RWPE2 (cell line): Measurements from ENCODE around the gene RPN2.
A peak's percentile ranks its signal among the peaks of the same experiment; 100 is the strongest.

Experiments
- ATAC-seq: fragments of 200-7000 bp; cut with Tn5 transposase; 3 replicates; pipeline ENCODE4 v1.9.1; 2021; ENCODE audit warnings: low read depth
- DNase-seq: peaks from one replicate; pipeline ENCODE4 v3.0.0-alpha.2; 2020; ENCODE audit warnings: low spot score
- H3K27ac ChIP-seq: fragments of 450-650 bp; 2 replicates; pipeline ENCODE4 v1.5.1; 2017; ENCODE audit warnings: mild to moderate bottlenecking; ENCODE audit not compliant: poor library complexity, severe bottlenecking
- H3K27me3 ChIP-seq: fragments of 250-450 bp; sonication (Bioruptor Pico); 2 replicates; pipeline ENCODE4 v1.5.1; 2021; ENCODE audit warnings: mild to moderate bottlenecking, moderate library complexity; ENCODE audit not compliant: insufficient read depth, poor library complexity, severe bottlenecking
- H3K36me3 ChIP-seq: fragments of 250-450 bp; sonication (Bioruptor Pico); 2 replicates; pipeline ENCODE4 v1.5.1; 2020; ENCODE audit warnings: low read depth, mild to moderate bottlenecking, moderate library complexity
- H3K4me1 ChIP-seq: fragments of 250-450 bp; sonication (Bioruptor Pico); 2 replicates; pipeline ENCODE4 v1.5.1; 2021; ENCODE audit warnings: mild to moderate bottlenecking, moderate library complexity; ENCODE audit not compliant: insufficient read depth, poor library complexity, severe bottlenecking
- H3K4me3 ChIP-seq: fragments of 250-450 bp; sonication (Bioruptor Pico); 2 replicates; pipeline ENCODE4 v1.5.1; 2021; ENCODE audit warnings: mild to moderate bottlenecking, moderate library complexity; ENCODE audit not compliant: severe bottlenecking
- H3K9me3 ChIP-seq: fragments of 250-450 bp; sonication (Bioruptor Pico); 2 replicates; pipeline ENCODE4 v1.5.1; 2021; ENCODE audit warnings: mild to moderate bottlenecking, moderate library complexity; ENCODE audit not compliant: severe bottlenecking
- TF ChIP-seq, protein P1 (sequence below): fragments of 450-650 bp; IDR thresholded peaks from one replicate; pipeline ENCODE4 v1.5.1; 2017; ENCODE audit warnings: mild to moderate bottlenecking, moderate library complexity; ENCODE audit not compliant: poor library complexity, severe bottlenecking

The RPN2 gene

DNA sequence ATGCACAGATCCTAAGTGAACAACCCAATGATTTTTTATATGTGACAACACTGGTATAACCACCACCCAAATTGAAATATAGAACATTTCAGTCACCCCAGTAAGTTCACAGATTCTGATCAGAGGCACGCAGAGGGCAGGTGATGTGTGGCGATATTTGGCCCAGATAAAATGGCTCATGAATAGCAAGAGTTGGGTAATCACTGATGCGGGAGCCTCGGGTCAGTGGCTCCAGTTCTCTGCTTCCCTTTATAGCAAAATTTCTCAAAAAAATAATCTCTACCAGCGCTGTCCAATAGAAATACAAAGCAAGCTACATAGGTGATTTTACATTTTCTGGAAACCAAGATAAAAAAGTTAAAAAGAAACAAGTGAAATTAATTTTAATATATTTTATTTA, 67.6 kb downstream of the RPN2 start:
- no peak overlapping the region for H3K27ac ChIP-seq
- DNase-seq: no peak
- TF ChIP-seq, protein P1, sequence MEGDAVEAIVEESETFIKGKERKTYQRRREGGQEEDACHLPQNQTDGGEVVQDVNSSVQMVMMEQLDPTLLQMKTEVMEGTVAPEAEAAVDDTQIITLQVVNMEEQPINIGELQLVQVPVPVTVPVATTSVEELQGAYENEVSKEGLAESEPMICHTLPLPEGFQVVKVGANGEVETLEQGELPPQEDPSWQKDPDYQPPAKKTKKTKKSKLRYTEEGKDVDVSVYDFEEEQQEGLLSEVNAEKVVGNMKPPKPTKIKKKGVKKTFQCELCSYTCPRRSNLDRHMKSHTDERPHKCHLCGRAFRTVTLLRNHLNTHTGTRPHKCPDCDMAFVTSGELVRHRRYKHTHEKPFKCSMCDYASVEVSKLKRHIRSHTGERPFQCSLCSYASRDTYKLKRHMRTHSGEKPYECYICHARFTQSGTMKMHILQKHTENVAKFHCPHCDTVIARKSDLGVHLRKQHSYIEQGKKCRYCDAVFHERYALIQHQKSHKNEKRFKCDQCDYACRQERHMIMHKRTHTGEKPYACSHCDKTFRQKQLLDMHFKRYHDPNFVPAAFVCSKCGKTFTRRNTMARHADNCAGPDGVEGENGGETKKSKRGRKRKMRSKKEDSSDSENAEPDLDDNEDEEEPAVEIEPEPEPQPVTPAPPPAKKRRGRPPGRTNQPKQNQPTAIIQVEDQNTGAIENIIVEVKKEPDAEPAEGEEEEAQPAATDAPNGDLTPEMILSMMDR: no peak
- ATAC-seq: no peak
- no peaks in the 10 kb centered on the region for H3K4me1 ChIP-seq
- H3K27me3 ChIP-seq: no peaks in the 10 kb centered on the region
- H3K4me3 ChIP-seq: no peak overlapping the region
- no peaks in the 10 kb centered on the region for H3K9me3 ChIP-seq
- peaks cover 19% of the 10 kb centered on the region for H3K36me3 ChIP-seq

DNA sequence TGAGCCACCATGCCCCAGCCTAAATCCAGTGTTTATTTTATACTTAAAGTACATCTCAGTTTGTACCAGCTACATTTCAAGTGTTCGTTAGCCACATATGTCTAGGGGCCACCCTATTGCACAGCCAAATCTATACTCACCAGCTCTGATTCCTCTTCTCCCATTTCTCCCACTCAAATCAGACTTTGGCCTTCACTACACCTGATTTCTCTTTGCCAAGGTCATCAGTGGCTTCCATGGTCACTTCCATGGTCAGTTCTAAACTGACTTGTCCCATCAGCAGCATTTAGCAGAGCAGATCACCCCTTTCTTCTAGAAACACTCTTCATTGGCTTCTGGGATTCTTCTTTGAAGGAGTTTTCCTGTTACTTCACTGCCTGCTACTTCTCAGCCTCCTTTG, 68.4 kb downstream of the RPN2 start:
- DNase-seq: no peak
- Histone ChIP-seq H3K27ac (no peak overlapping the region), H3K36me3 (peaks cover 11% of the 10 kb centered on the region), H3K4me1 (no peaks in the 10 kb centered on the region), H3K4me3 (no peak overlapping the region), H3K27me3 (no peaks in the 10 kb centered on the region), H3K9me3 (no peaks in the 10 kb centered on the region)
- no peak for ATAC-seq
- TF ChIP-seq, protein P1: no peak

DNA sequence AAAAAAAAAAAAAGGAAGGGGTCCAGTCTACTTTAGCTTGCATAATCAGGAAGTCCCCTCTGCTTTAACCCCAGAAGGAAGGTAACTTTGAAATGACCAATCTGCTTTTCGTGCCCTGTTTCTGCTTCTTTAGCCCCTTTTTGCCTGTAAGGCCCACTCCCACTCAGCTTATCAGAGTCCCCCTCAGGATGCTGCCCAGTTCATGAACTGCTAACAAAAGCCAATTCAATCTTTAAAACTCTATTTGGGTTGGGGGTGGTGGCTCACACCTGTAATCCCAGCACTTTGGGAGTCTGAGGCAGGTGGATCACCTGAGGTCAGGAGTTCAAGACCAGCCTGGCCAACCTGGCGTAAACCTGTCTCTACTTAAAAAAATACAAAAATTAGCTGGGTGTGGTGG, 70.2 kb downstream of the RPN2 start:
- H3K4me3 ChIP-seq: no peak overlapping the region
- no peaks in the 10 kb centered on the region for H3K36me3 ChIP-seq
- H3K27me3 ChIP-seq: no peaks in the 10 kb centered on the region
- no peaks in the 10 kb centered on the region for H3K4me1 ChIP-seq
- no peaks in the 10 kb centered on the region for H3K9me3 ChIP-seq
- no peak for DNase-seq
- no peak overlapping the region for H3K27ac ChIP-seq
- ATAC-seq: no peak
- TF ChIP-seq, protein P1: no peak

DNA sequence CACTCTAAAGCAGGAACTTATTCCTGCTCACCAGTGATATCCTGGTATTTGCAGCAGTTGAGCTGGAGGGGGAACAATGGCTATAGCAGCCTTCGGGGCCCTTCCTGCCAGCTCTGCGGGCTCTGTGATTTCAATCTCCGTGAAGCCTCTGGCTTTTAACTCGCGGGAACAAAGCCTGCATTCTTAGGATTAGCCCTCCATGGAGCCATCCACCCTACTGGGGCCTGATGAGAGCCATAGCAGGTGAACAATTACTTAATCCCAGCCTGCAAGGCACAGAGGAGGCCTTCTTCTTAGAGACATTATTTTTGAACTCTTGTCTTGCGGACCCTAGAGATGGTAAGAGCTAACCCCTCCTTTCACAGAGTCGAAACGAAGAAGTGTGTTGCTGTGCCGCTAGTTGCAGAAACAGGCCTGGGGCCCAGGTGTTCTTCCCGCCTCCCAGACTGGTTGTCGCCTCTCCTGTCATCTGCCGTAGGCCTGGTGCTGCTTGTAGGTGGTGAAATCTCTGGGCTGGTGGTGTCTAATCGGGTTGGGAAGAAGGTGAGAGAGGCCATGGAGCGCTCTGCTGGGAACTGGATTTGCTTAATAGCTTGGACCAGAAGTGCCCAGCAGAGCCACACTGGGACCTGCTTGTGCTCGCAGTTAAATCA, 72.8 kb downstream of the RPN2 start:
- TF ChIP-seq, protein P1: no peak
- no peak overlapping the region for H3K4me3 ChIP-seq
- no peaks in the 10 kb centered on the region for H3K36me3 ChIP-seq
- ATAC-seq (peak; percentile 6; the same call in 1 of the 3 replicates), DNase-seq (no peak)
- H3K27me3 ChIP-seq: no peaks in the 10 kb centered on the region
- H3K27ac ChIP-seq: no peak overlapping the region
- no peaks in the 10 kb centered on the region for H3K9me3 ChIP-seq
- H3K4me1 ChIP-seq: no peaks in the 10 kb centered on the region

DNA sequence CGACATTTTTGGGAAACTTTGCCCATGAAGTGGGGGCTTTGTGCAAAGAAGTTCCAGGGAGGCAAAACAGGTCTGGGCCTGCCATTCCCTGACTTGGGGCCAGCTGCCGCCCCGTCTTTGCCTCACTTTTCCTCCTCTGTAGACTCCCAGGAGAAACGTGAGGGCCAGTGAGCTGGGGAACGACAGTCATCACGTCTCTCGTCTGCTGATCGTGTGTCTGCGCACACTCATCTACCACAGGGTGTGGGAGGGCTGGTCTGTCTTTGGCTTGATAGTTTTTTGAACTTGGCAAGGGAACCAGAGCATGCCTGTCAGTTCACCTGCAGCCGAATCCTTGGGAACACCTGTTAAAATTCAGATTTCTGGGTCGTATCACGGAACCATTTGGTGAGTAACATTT, 74.0 kb downstream of the RPN2 start:
- Histone ChIP-seq H3K36me3 (no peaks in the 10 kb centered on the region), H3K9me3 (no peaks in the 10 kb centered on the region), H3K4me1 (no peaks in the 10 kb centered on the region), H3K27ac (no peak overlapping the region), H3K27me3 (no peaks in the 10 kb centered on the region), H3K4me3 (no peak overlapping the region)
- no peak for DNase-seq
- TF ChIP-seq, protein P1: no peak
- no peak for ATAC-seq
